DOHH2 (cell line): Measurements from ENCODE around the gene MYO18A.

Experiments used
- CTCF ChIP-seq: fragments of 200-600 bp; sonication (generic); IDR thresholded peaks from one replicate; pipeline ENCODE4 v1.5.1; 2014; ENCODE audit warnings: antibody characterized with exemption, mild to moderate bottlenecking, low read depth, low read length; ENCODE audit not compliant: poor library complexity, severe bottlenecking
- EZH2phosphoT487 ChIP-seq: fragments of 200-600 bp; sonication (generic); IDR thresholded peaks from 2 replicates; pipeline ENCODE4 v1.6.1; 2017; ENCODE audit warnings: borderline replicate concordance, mild to moderate bottlenecking, antibody characterized with exemption, low read length, moderate library complexity, mixed read lengths

GRCh38 chr17:29076087-29076486 is 104.1 kb downstream of the MYO18A start:
- TF ChIP-seq CTCF, result no peak
- no peak for TF ChIP-seq EZH2phosphoT487
